K562 (cell line): ENCODE results near the gene GFOD2. TPM values are rescaled to one million over a fixed set of nuclear protein-coding genes. Genes with fewer than 3 reads are reported as not detected.

Experiments
- ATAC-seq: fragments of 200-7000 bp; cut with Tn5 transposase; 3 replicates; pipeline ENCODE4 v1.9.1; 2020; ENCODE audit warnings: moderate library complexity
- BruUV-seq: library from RNA; stranded (reverse); fragments of 400-500 nt; replicated peaks from 2 replicates; lab custom pipeline; 2021; lab: Mats Ljungman, UMichigan
- CTCF ChIA-PET: fragments of 300-600 bp; formaldehyde crosslinking; extraction: SDS; loops from one replicate; lab custom pipeline; 2021; ENCODE audit warnings: low intra/inter-chr PET ratio; lab: Yijun Ruan, JAX
- POLR2A ChIA-PET: fragments of 300-600, 350-650 bp; sonication (Branson Sonifier 250); formaldehyde crosslinking; extraction: SDS; loops from one replicate; lab custom pipeline; 2021; ENCODE audit warnings: antibody characterized with exemption, inconsistent platforms; lab: Yijun Ruan, JAX
- DNase-seq, 4 experiments: peaks; one replicate each; pipeline versions ENCODE4 v3.0.0 to v3.0.0-alpha.2; 2011 to 2018; ENCODE audit warnings: low spot score in 3 of 4, mixed read lengths in 3 of 4; ENCODE audit errors: extremely low read depth in 1 of 4
- FAIRE-seq: peaks from 2 replicates; lab custom pipeline; 2011; peaks lifted over from hg19 to GRCh38; lab: Jason Lieb, UNC
- H2AFZ ChIP-seq: 2 replicates; pipeline ENCODE4 v1.6.0; 2011; ENCODE audit warnings: low read depth, low read length, control low read depth, inconsistent platforms
- H3K27ac ChIP-seq: fragments of 200-600 bp; 3 replicates; pipeline ENCODE4 v1.8.0; 2011; ENCODE audit warnings: low read depth, mild to moderate bottlenecking, control low read depth, inconsistent platforms, low read length, moderate library complexity, mixed read lengths; ENCODE audit errors: extremely low read depth
- H3K27me3 ChIP-seq, 2 experiments: fragments of 300-600 bp in 1 of 2; 2 replicates in 1 of 2; 3 replicates in 1 of 2; pipeline versions ENCODE4 v1.6.0 to v1.8.0; 2011; ENCODE audit warnings: inconsistent platforms in 2 of 2, low read length in 2 of 2, mild to moderate bottlenecking in 1 of 2, mixed read lengths in 1 of 2, moderate library complexity in 1 of 2; ENCODE audit not compliant: control insufficient read depth in 2 of 2, insufficient read depth in 2 of 2
- H3K36me3 ChIP-seq: fragments of 300-600 bp; 3 replicates; pipeline ENCODE4 v1.8.0; 2011; ENCODE audit warnings: mild to moderate bottlenecking, low read length, inconsistent platforms; ENCODE audit not compliant: control insufficient read depth, insufficient read depth
- H3K4me1 ChIP-seq, 2 experiments: fragments of 200-600 bp in 1 of 2; replicated peaks in 1 of 2; 2 replicates in 1 of 2; 3 replicates in 1 of 2; pipeline versions ENCODE4 v1.5.1 to v1.8.0; 2011; ENCODE audit warnings: inconsistent platforms in 2 of 2, low read length in 2 of 2, mild to moderate bottlenecking in 1 of 2, mixed read lengths in 1 of 2, moderate library complexity in 1 of 2; ENCODE audit not compliant: control insufficient read depth in 2 of 2, insufficient read depth in 2 of 2
- H3K4me2 ChIP-seq: 2 replicates; pipeline ENCODE4 v1.6.1; 2011; ENCODE audit warnings: low read length, control low read depth, inconsistent platforms, mixed read lengths; ENCODE audit not compliant: insufficient read depth
- H3K4me3 ChIP-seq: fragments of 200-600 bp; sonication (generic), shearing (Covaris generic); 2 replicates; pipeline ENCODE4 v1.5.1; 2016; ENCODE audit warnings: control low read depth, inconsistent platforms
- H3K79me2 ChIP-seq: fragments of 200-600 bp; 3 replicates; pipeline ENCODE4 v1.8.0; 2011; ENCODE audit warnings: low read length, inconsistent platforms; ENCODE audit not compliant: control insufficient read depth, insufficient read depth
- H3K9ac ChIP-seq, 2 experiments: 2 replicates each; pipeline versions ENCODE4 v1.6.0 to v1.6.1; 2011; ENCODE audit warnings: low read depth in 2 of 2, low read length in 2 of 2, control low read depth in 1 of 2, inconsistent platforms in 1 of 2, mild to moderate bottlenecking in 1 of 2, mixed read lengths in 1 of 2; ENCODE audit not compliant: insufficient read depth in 1 of 2
- H3K9me1 ChIP-seq: one replicate; pipeline ENCODE4 v1.6.0; 2011; ENCODE audit warnings: inconsistent platforms, mild to moderate bottlenecking, low read length, moderate library complexity; ENCODE audit not compliant: control insufficient read depth, insufficient read depth
- H3K9me3 ChIP-seq: replicated peaks from 2 replicates; pipeline ENCODE4 v1.5.1; 2011; ENCODE audit warnings: low read depth, low read length, inconsistent platforms; ENCODE audit not compliant: control insufficient read depth, insufficient read depth
- H4K20me1 ChIP-seq: replicated peaks from 2 replicates; pipeline ENCODE4 v1.6.1; 2011; ENCODE audit warnings: low read length, inconsistent platforms, mixed read lengths; ENCODE audit not compliant: control insufficient read depth, insufficient read depth
- BRCA1 ChIP-seq, 2 experiments: fragments of 450-650 bp in 1 of 2; sonication (generic) in 1 of 2; formaldehyde crosslinking in 1 of 2; IDR thresholded peaks; 2 replicates each; pipeline versions ENCODE4 v1.5.0 to v1.6.1; 2017 to 2020; ENCODE audit warnings: mild to moderate bottlenecking in 1 of 2, missing genetic modification reagents in 1 of 2
- EWSR1 ChIP-seq: fragments of 450-650 bp; IDR thresholded peaks from 2 replicates; pipeline ENCODE4 v1.6.1; 2018; ENCODE audit warnings: borderline replicate concordance, mild to moderate bottlenecking, low read depth, moderate library complexity; ENCODE audit not compliant: partially characterized antibody
- GABPA ChIP-seq: fragments of 200-800 bp; sonication (Bioruptor generic); conservative IDR thresholded peaks from 2 replicates; pipeline ENCODE4 v1.6.1; 2016; ENCODE audit warnings: low read depth, missing genetic modification characterization, missing compliant biosample characterization
- HINFP ChIP-seq: fragments of 450-650 bp; conservative IDR thresholded peaks from 2 replicates; pipeline ENCODE4 v1.6.1; 2016; ENCODE audit warnings: missing genetic modification characterization, low read depth, mild to moderate bottlenecking, control low read depth, missing compliant biosample characterization
- HOMEZ ChIP-seq: fragments of 250-450 bp; sonication (Bioruptor Pico); IDR thresholded peaks from 2 replicates; pipeline ENCODE4 v1.4.0; 2020; ENCODE audit warnings: mild to moderate bottlenecking, moderate library complexity
- JUNB ChIP-seq: fragments of 450-650 bp; formaldehyde crosslinking; conservative IDR thresholded peaks from 2 replicates; pipeline ENCODE4 v1.4.0; 2020; ENCODE audit warnings: mild to moderate bottlenecking
- KDM1A ChIP-seq, 2 experiments: fragments of 450-650 bp; IDR thresholded peaks; 2 replicates each; pipeline ENCODE4 v1.6.1; 2016; ENCODE audit warnings: mild to moderate bottlenecking in 2 of 2
- RBM14 ChIP-seq: fragments of 200-400 bp; formaldehyde crosslinking; IDR thresholded peaks from 2 replicates; pipeline ENCODE4 v1.6.1; 2018; ENCODE audit warnings: low read depth, mild to moderate bottlenecking, low read length, moderate library complexity, borderline replicate concordance; ENCODE audit not compliant: insufficient read depth
- RBM15 ChIP-seq: fragments of 200-400 bp; formaldehyde crosslinking; IDR thresholded peaks from 2 replicates; pipeline ENCODE4 v1.6.1; 2018; ENCODE audit warnings: mild to moderate bottlenecking, low read length, moderate library complexity; ENCODE audit not compliant: insufficient read depth
- RBM22 ChIP-seq: fragments of 200-400 bp; formaldehyde crosslinking; IDR thresholded peaks from 2 replicates; pipeline ENCODE4 v1.6.1; 2018; ENCODE audit warnings: low read length, low read depth; ENCODE audit not compliant: poor library complexity, severe bottlenecking
- TAF15 ChIP-seq: fragments of 200-400 bp; formaldehyde crosslinking; IDR thresholded peaks from 2 replicates; pipeline ENCODE4 v1.6.1; 2017; ENCODE audit warnings: mild to moderate bottlenecking, low read depth, low read length, moderate library complexity
- TBP ChIP-seq: optimal IDR thresholded peaks from 2 replicates; pipeline ENCODE3; 2011; ENCODE audit warnings: low read depth, low read length, improper control_type of control experiment
- THRB ChIP-seq: fragments of 450-650 bp; formaldehyde crosslinking; conservative IDR thresholded peaks from 2 replicates; pipeline ENCODE4 v1.4.0; 2022; ENCODE audit warnings: mild to moderate bottlenecking, missing genetic modification characterization
- TRIM25 ChIP-seq: fragments of 450-650 bp; IDR thresholded peaks from 2 replicates; pipeline ENCODE4 v1.7.0; 2016; ENCODE audit warnings: borderline replicate concordance
- ZC3H8 ChIP-seq: fragments of 450-650 bp; IDR thresholded peaks from 2 replicates; pipeline ENCODE4 v1.6.1; 2017
- ZNF253 ChIP-seq: fragments of 250-450 bp; sonication (Bioruptor Pico); conservative IDR thresholded peaks from 2 replicates; pipeline ENCODE4 v1.6.1; 2021; ENCODE audit warnings: mild to moderate bottlenecking
- ZNF766 ChIP-seq: fragments of 200-800 bp; sonication (Bioruptor generic); conservative IDR thresholded peaks from 2 replicates; pipeline ENCODE4 v1.6.1; 2016; ENCODE audit warnings: missing genetic modification characterization, missing compliant biosample characterization
- WGBS: fragments of 100-300 bp; shearing (Covaris generic); methylation state at CpG from one replicate; pipeline ENCODE4 v1.1.6; 2016; ENCODE audit warnings: low coverage, mixed read lengths; ENCODE audit not compliant: insufficient coverage; ENCODE audit errors: missing lambda C conversion rate; 5-methylcytosine and 5-hydroxymethylcytosine counted together
- in situ Hi-C: fragments of 300-500 bp; cut with MboI; formaldehyde crosslinking; loops from 4 replicates; pipeline ENCODE4 v1.15.0; 2018; ENCODE audit warnings: inconsistent platforms, mixed read lengths
- intact Hi-C: fragments of 100-400 bp; cut with micrococcal nuclease; formaldehyde crosslinking; loops from 2 replicates; pipeline ENCODE4 v1.14.2; 2022
- polyA plus RNA-seq, 8 experiments: library from polyadenylated mRNA; depleted of rRNA in 4 of 8; stranded (reverse) in 5 of 8; unstranded in 3 of 8; fragments of >200 nt; fragmentation: Nextera tagmentation in 2 of 8; fragmentation: Illumina TruSeq in 1 of 8; extraction: Ambion mirVana in 2 of 8; extraction: Trizol in 1 of 8; gene quantifications; 2 replicates each; pipeline versions ENCODE4 v1.2.1 to v1.2.3, GENCODE V29; 2011 to 2014; ENCODE audit warnings: inconsistent platforms in 1 of 8, missing spikeins in 1 of 8
- total RNA-seq, 7 experiments: library from RNA; depleted of rRNA in 6 of 7; stranded (reverse); fragments of >200 nt in 6 of 7; fragmentation: Illumina TruSeq in 2 of 7; extraction: Trizol in 2 of 7; gene quantifications; 2 replicates each; pipeline versions ENCODE4 v1.2.1 to v1.2.3, GENCODE V29; 2011 to 2021; ENCODE audit warnings: low replicate concordance in 1 of 7

The GFOD2 gene
- total and polyA plus RNA-seq, 9 of the 15 experiments (the other 6 are each of a cell fraction or from before 2014, with no cell fraction given), result 1.9 to 15.8 (median 11.1) TPM

GRCh38 chr16:67762385-67762784 lies 43.3 kb upstream of the GFOD2 start:
- 69% methylated on average over 2 of the region's 2 CpGs for WGBS

More at GRCh38 chr16:67762385-67762784, 43.3 kb upstream of the GFOD2 start:
- POLR2A ChIA-PET, result interaction anchor here (1.0 kb wide), 1 partner anchor 8 kb away, joined by 3 read pairs; no protein-coding TSS in a partner anchor
- no peak for TF ChIP-seq EWSR1
- no peak for TF ChIP-seq RBM22
- TF ChIP-seq GABPA, result no peak
- no peak for TF ChIP-seq HOMEZ
- TF ChIP-seq HINFP (tag), result no peak
- no peak for TF ChIP-seq TBP
- no peak for TF ChIP-seq RBM15
- TF ChIP-seq ZNF766 (CRISPR knock-in tag), result no peak
- no peak for TF ChIP-seq TAF15
- no peak for TF ChIP-seq ZNF253 (CRISPR knock-in tag)
- no peak for TF ChIP-seq JUNB
- TF ChIP-seq RBM14, result no peak
- no peak for TF ChIP-seq ZC3H8
- TF ChIP-seq THRB (CRISPR knock-in tag), result no peak
- TF ChIP-seq KDM1A (IDR thresholded peaks at IDR 0.05), result no peak
- no peak for TF ChIP-seq TRIM25
- no peak for TF ChIP-seq BRCA1 (IDR thresholded peaks at IDR 0.05)
- no peak for TF ChIP-seq BRCA1 (CRISPR knock-in tag; IDR thresholded peaks at IDR 0.05)
- Histone ChIP-seq H3K4me2 (no peak overlapping the region), H3K27me3 (no peaks in the 10 kb centered on the region), H3K4me1 (peaks cover 4 to 9% of the 10 kb centered on the region in 2 experiments; a peak in 2 of 5 replicates), H4K20me1 (0 out of 2 replicates have a peak, but pooled peaks cover 1% of the 10 kb centered on the region), H3K27ac (no peak overlapping the region), H3K4me3 (no peak overlapping the region), H3K9me3 (no peaks in the 10 kb centered on the region), H3K79me2 (no peaks in the 10 kb centered on the region), H3K36me3 (peaks cover 18% of the 10 kb centered on the region; the same call in 2 of the 3 replicates), H2AFZ (no peak overlapping the region), H3K9me1 (peaks cover 5% of the 10 kb centered on the region), H3K9ac (no peak overlapping the region)
- intact Hi-C loops (no loop called here), in situ Hi-C loops (no loop called here)
- DNase-seq (no peak), ATAC-seq (no peak), FAIRE-seq (no peak)
- BruUV-seq, result no TSS peak
- CTCF ChIA-PET, result no interaction called here
